OCI-LY3 (cell line): ENCODE results near the gene ST6GALNAC2.

Experiments
- H2AFZ ChIP-seq: fragments of 200-600, 300-600 bp; shearing (Covaris generic); 2 replicates; pipeline ENCODE4 v1.6.0; 2014; ENCODE audit warnings: antibody characterized with exemption, low read depth, low read length
- H3K27ac ChIP-seq: fragments of 200-600, 300-600 bp; sonication (generic); 2 replicates; pipeline ENCODE4 v1.5.1; 2014; ENCODE audit warnings: mild to moderate bottlenecking, low read length, moderate library complexity, mixed read lengths
- H3K27me3 ChIP-seq: fragments of 200-600, 300-600 bp; sonication (generic); 2 replicates; pipeline ENCODE4 v1.6.1; 2014; ENCODE audit warnings: low read depth, low read length, mixed read lengths
- H3K36me3 ChIP-seq: fragments of 200-600, 300-600 bp; sonication (generic); replicated peaks from 2 replicates; pipeline ENCODE3; 2014; ENCODE audit warnings: low read depth, low read length, mixed read lengths
- H3K4me1 ChIP-seq: fragments of 300-600, 200-600 bp; sonication (generic); 2 replicates; pipeline ENCODE4 v1.6.1; 2014; ENCODE audit warnings: low read length, mixed read lengths
- H3K4me2 ChIP-seq: fragments of 200-600, 300-600 bp; sonication (generic); 2 replicates; pipeline ENCODE4 v1.6.1; 2014; ENCODE audit warnings: low read length, mixed read lengths
- H3K4me3 ChIP-seq: fragments of 300-600, 200-600 bp; sonication (generic); 2 replicates; pipeline ENCODE4 v1.5.1; 2014; ENCODE audit warnings: antibody characterized with exemption, mild to moderate bottlenecking, low read length, moderate library complexity
- H3K79me2 ChIP-seq: fragments of 300-600, 200-600 bp; shearing (Covaris generic); 2 replicates; pipeline ENCODE4 v1.6.1; 2014; ENCODE audit warnings: mild to moderate bottlenecking, low read length, mixed read lengths
- H3K9ac ChIP-seq: fragments of 300-600, 200-600 bp; shearing (Covaris generic); 2 replicates; pipeline ENCODE4 v1.6.0; 2014; ENCODE audit warnings: mild to moderate bottlenecking, low read length, moderate library complexity
- H3K9me3 ChIP-seq: fragments of 200-600, 300-600 bp; shearing (Covaris generic); 2 replicates; pipeline ENCODE4 v1.6.1; 2014; ENCODE audit warnings: low read length, mixed read lengths; ENCODE audit not compliant: insufficient read depth
- H4K20me1 ChIP-seq: fragments of 200-600, 300-600 bp; sonication (generic); 2 replicates; pipeline ENCODE4 v1.6.1; 2016; ENCODE audit warnings: low read length, mixed read lengths; ENCODE audit not compliant: insufficient read depth
- CTCF ChIP-seq: fragments of 200-600, 300-600 bp; sonication (generic); IDR thresholded peaks from 2 replicates; pipeline ENCODE4 v1.5.1; 2014; ENCODE audit warnings: antibody characterized with exemption, low read length, low read depth
- EZH2phosphoT487 ChIP-seq: fragments of 200-600 bp; shearing (Covaris generic); IDR thresholded peaks from 2 replicates; pipeline ENCODE4 v1.6.1; 2018; ENCODE audit warnings: antibody characterized with exemption, mixed run types, low read depth

ST6GALNAC2 gene

GRCh38 chr17:76568811-76569221 lies 16.8 kb downstream of the ST6GALNAC2 start:
- Histone ChIP-seq H3K9me3 (no peaks in the 10 kb centered on the region), H4K20me1 (peaks cover 24% of the 10 kb centered on the region), H3K4me2 (no peak overlapping the region), H2AFZ (no peak overlapping the region), H3K27ac (no peak overlapping the region), H3K9ac (no peak overlapping the region), H3K4me3 (no peak overlapping the region), H3K27me3 (no peaks in the 10 kb centered on the region), H3K36me3 (peaks cover 13% of the 10 kb centered on the region), H3K4me1 (peaks cover 9% of the 10 kb centered on the region), H3K79me2 (no peaks in the 10 kb centered on the region; the same call in 1 of the 2 replicates)
- no peak for TF ChIP-seq EZH2phosphoT487
- TF ChIP-seq CTCF = no peak

GRCh38 chr17:76567634-76568432 lies 17.8 kb downstream of the ST6GALNAC2 start:
- TF ChIP-seq CTCF = no peak
- no peak for TF ChIP-seq EZH2phosphoT487
- no peak overlapping the region for H3K27ac ChIP-seq
- no peak overlapping the region for H3K4me2 ChIP-seq
- peaks cover 13% of the 10 kb centered on the region for H3K36me3 ChIP-seq
- H3K9ac ChIP-seq = no peak overlapping the region
- H3K27me3 ChIP-seq = no peaks in the 10 kb centered on the region
- H3K79me2 ChIP-seq = peaks cover 1% of the 10 kb centered on the region; the same call in 1 of the 2 replicates
- H3K4me3 ChIP-seq = no peak overlapping the region
- H4K20me1 ChIP-seq = peaks cover 26% of the 10 kb centered on the region
- peaks cover 9% of the 10 kb centered on the region for H3K4me1 ChIP-seq
- H2AFZ ChIP-seq = no peak overlapping the region
- no peaks in the 10 kb centered on the region for H3K9me3 ChIP-seq

GRCh38 chr17:76566988-76567431 lies 18.6 kb downstream of the ST6GALNAC2 start:
- TF ChIP-seq CTCF = no peak
- no peak for TF ChIP-seq EZH2phosphoT487
- Histone ChIP-seq H4K20me1 (peaks cover 32% of the 10 kb centered on the region), H3K4me1 (peaks cover 9% of the 10 kb centered on the region), H2AFZ (no peak overlapping the region), H3K4me3 (no peak overlapping the region), H3K9me3 (no peaks in the 10 kb centered on the region), H3K4me2 (no peak overlapping the region), H3K79me2 (peaks cover 6% of the 10 kb centered on the region), H3K27me3 (no peaks in the 10 kb centered on the region), H3K36me3 (peaks cover 18% of the 10 kb centered on the region), H3K9ac (no peak overlapping the region), H3K27ac (0 out of 2 replicates have a peak overlapping the region, but pooled peaks have one; percentile 11)

GRCh38 chr17:76566613-76566943 lies 19.1 kb downstream of the ST6GALNAC2 start:
- Histone ChIP-seq H2AFZ (no peak overlapping the region), H3K9me3 (no peaks in the 10 kb centered on the region), H3K79me2 (peaks cover 11% of the 10 kb centered on the region), H3K4me3 (no peak overlapping the region), H3K9ac (no peak overlapping the region), H3K4me1 (peaks cover 9% of the 10 kb centered on the region), H3K36me3 (peaks cover 22% of the 10 kb centered on the region), H4K20me1 (peaks cover 36% of the 10 kb centered on the region), H3K27me3 (no peaks in the 10 kb centered on the region), H3K4me2 (no peak overlapping the region), H3K27ac (no peak overlapping the region)
- TF ChIP-seq CTCF = no peak
- TF ChIP-seq EZH2phosphoT487 = no peak
